ENCODE data around the gene KIF1B.

DNA sequence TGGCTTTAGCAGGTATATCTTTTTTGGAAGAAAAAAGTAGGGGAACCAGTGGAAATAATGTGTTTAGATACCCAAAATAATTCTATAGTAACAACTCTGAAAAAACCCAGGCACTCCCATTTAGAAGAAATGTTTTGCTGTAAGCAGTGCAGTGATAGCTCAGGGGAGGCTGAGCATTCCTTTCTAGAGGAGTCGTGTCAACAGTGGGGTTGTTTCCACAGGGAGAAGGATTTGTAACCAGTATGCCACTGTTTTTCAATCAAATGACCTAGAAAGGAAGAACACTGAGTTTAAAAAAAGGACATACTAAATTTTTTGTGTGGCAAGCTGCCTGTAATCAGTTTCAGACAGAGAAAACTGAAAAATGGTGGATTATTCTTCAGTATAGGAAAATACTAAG lies 190.9 kb downstream of the KIF1B start:
- TF ChIP-seq POLR2A (IDR thresholded peaks at IDR 0.05) = no peak
- TF ChIP-seq, protein P1, sequence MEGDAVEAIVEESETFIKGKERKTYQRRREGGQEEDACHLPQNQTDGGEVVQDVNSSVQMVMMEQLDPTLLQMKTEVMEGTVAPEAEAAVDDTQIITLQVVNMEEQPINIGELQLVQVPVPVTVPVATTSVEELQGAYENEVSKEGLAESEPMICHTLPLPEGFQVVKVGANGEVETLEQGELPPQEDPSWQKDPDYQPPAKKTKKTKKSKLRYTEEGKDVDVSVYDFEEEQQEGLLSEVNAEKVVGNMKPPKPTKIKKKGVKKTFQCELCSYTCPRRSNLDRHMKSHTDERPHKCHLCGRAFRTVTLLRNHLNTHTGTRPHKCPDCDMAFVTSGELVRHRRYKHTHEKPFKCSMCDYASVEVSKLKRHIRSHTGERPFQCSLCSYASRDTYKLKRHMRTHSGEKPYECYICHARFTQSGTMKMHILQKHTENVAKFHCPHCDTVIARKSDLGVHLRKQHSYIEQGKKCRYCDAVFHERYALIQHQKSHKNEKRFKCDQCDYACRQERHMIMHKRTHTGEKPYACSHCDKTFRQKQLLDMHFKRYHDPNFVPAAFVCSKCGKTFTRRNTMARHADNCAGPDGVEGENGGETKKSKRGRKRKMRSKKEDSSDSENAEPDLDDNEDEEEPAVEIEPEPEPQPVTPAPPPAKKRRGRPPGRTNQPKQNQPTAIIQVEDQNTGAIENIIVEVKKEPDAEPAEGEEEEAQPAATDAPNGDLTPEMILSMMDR (IDR thresholded peaks at IDR 0.05) = no peak
